Osteoblast (primary cell): ENCODE results near the gene ZCCHC18. TPM values are rescaled to one million over a fixed set of nuclear protein-coding genes. Genes with fewer than 3 reads are reported as not detected.
"Not testable (repeated sequence)": the region's sequence is repeated elsewhere in the genome, so short reads cannot be mapped to it uniquely, and the experiment has no call there.

Experiments
- DNase-seq: peaks from one replicate; pipeline ENCODE4 v3.0.0; 2011; ENCODE audit warnings: low spot score, mixed read lengths; ENCODE audit not compliant: insufficient read length; ENCODE audit errors: missing footprints
- H2AFZ ChIP-seq: 2 replicates; pipeline ENCODE4 v1.6.0; 2011; ENCODE audit warnings: mild to moderate bottlenecking, low read length
- H3K27ac ChIP-seq: 2 replicates; pipeline ENCODE4 v1.5.1; 2011; ENCODE audit warnings: mild to moderate bottlenecking, low read depth, low read length, moderate library complexity
- H3K27me3 ChIP-seq: 2 replicates; pipeline ENCODE4 v1.6.0; 2012; ENCODE audit warnings: mild to moderate bottlenecking, control low read depth, inconsistent platforms, low read length, moderate library complexity; ENCODE audit not compliant: insufficient read depth
- H3K36me3 ChIP-seq: 2 replicates; pipeline ENCODE4 v1.5.1; 2011; ENCODE audit warnings: mild to moderate bottlenecking, low read length, control low read depth, moderate library complexity; ENCODE audit not compliant: insufficient read depth
- H3K4me1 ChIP-seq: 2 replicates; pipeline ENCODE4 v1.5.1; 2011; ENCODE audit warnings: mild to moderate bottlenecking, low read length, control low read depth, moderate library complexity; ENCODE audit not compliant: insufficient read depth
- H3K4me2 ChIP-seq: 2 replicates; pipeline ENCODE4 v1.6.0; 2011; ENCODE audit warnings: mild to moderate bottlenecking, low read length; ENCODE audit not compliant: insufficient read depth
- H3K4me3 ChIP-seq: fragments of 200-600 bp; sonication (generic); 3 replicates; pipeline ENCODE4 v1.5.1; 2012; ENCODE audit warnings: mild to moderate bottlenecking, low read length, inconsistent platforms; ENCODE audit not compliant: insufficient read depth
- H3K79me2 ChIP-seq: 2 replicates; pipeline ENCODE4 v1.6.0; 2012; ENCODE audit warnings: mild to moderate bottlenecking, low read length, control low read depth, inconsistent platforms; ENCODE audit not compliant: insufficient read depth
- H3K9me3 ChIP-seq: 2 replicates; pipeline ENCODE4 v1.5.1; 2011; ENCODE audit warnings: low read depth, low read length, control low read depth
- H4K20me1 ChIP-seq: 2 replicates; pipeline ENCODE4 v1.6.0; 2012; ENCODE audit warnings: mild to moderate bottlenecking, low read length, control low read depth; ENCODE audit not compliant: insufficient read depth
- total RNA-seq: library from RNA; depleted of rRNA; stranded (reverse); fragments of >200 nt; gene quantifications from 2 replicates; pipeline ENCODE4 v1.2.3, GENCODE V29; 2012
- TF ChIP-seq, protein P1 (sequence below): IDR thresholded peaks from 2 replicates; pipeline ENCODE4 v1.5.1; 2011; ENCODE audit warnings: mild to moderate bottlenecking, low read depth, low read length, moderate library complexity; ENCODE audit errors: extremely low read depth

Gene ZCCHC18
- total RNA-seq, 1 donor: 1.1 TPM

DNA sequence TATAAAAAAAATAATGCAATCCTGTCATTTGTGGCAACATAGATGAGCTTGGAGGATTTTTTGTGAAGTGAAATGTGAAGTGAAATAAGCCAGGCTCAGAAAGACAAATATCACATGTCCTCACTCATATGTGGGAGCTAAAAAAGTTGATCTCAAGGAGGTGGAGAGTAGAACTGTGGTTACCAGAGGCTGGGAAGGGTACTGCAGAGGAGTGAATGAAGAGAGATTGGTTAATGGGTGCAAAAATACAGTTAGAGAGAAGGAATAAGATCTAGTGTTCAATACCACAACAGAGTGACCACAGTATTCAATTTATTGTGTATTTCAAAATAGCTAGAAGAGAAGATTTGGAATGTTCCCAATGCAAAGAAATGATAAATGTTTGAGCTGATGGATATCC lies 13.4 kb upstream of the ZCCHC18 start:
- H3K4me3 ChIP-seq: no peak overlapping the region
- no peaks in the 10 kb centered on the region for H3K79me2 ChIP-seq
- H3K9me3 ChIP-seq: no peaks in the 10 kb centered on the region
- DNase-seq: no peak
- H3K4me2 ChIP-seq: no peak overlapping the region
- TF ChIP-seq, protein P1, sequence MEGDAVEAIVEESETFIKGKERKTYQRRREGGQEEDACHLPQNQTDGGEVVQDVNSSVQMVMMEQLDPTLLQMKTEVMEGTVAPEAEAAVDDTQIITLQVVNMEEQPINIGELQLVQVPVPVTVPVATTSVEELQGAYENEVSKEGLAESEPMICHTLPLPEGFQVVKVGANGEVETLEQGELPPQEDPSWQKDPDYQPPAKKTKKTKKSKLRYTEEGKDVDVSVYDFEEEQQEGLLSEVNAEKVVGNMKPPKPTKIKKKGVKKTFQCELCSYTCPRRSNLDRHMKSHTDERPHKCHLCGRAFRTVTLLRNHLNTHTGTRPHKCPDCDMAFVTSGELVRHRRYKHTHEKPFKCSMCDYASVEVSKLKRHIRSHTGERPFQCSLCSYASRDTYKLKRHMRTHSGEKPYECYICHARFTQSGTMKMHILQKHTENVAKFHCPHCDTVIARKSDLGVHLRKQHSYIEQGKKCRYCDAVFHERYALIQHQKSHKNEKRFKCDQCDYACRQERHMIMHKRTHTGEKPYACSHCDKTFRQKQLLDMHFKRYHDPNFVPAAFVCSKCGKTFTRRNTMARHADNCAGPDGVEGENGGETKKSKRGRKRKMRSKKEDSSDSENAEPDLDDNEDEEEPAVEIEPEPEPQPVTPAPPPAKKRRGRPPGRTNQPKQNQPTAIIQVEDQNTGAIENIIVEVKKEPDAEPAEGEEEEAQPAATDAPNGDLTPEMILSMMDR: no peak
- peaks cover 10% of the 10 kb centered on the region for H3K27me3 ChIP-seq
- no peak overlapping the region for H2AFZ ChIP-seq
- no peaks in the 10 kb centered on the region for H3K36me3 ChIP-seq
- H4K20me1 ChIP-seq: no peaks in the 10 kb centered on the region
- no peaks in the 10 kb centered on the region for H3K4me1 ChIP-seq
- H3K27ac ChIP-seq: no peak overlapping the region

DNA sequence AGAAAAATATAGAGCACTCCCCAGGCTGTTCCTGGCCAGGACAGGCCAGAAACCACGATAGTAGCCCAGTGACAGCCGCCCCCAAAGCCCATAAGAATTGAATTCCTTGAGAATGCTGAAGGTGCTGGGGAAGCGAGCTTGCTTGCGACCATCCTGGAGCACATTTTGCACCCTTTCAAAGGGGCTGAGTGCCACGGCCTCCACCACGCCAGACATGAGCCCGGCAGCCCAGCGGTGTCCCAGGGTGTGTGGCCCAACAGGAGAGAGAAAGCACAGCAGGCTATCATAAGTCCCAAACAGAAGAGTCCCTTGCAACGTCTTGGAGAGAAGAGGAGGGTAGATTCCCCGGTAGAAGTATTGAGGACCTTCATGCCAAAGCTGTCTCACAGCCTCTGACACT lies 7.6 kb upstream of the ZCCHC18 start:
- Histone ChIP-seq H2AFZ (no peak overlapping the region), H3K4me2 (no peak overlapping the region), H3K36me3 (no peaks in the 10 kb centered on the region), H3K27ac (no peak overlapping the region), H3K27me3 (peaks cover 28% of the 10 kb centered on the region), H3K4me3 (no peak overlapping the region), H3K79me2 (no peaks in the 10 kb centered on the region), H3K4me1 (no peaks in the 10 kb centered on the region), H3K9me3 (no peaks in the 10 kb centered on the region), H4K20me1 (no peaks in the 10 kb centered on the region)
- no peak for DNase-seq
- TF ChIP-seq, protein P1: no peak

DNA sequence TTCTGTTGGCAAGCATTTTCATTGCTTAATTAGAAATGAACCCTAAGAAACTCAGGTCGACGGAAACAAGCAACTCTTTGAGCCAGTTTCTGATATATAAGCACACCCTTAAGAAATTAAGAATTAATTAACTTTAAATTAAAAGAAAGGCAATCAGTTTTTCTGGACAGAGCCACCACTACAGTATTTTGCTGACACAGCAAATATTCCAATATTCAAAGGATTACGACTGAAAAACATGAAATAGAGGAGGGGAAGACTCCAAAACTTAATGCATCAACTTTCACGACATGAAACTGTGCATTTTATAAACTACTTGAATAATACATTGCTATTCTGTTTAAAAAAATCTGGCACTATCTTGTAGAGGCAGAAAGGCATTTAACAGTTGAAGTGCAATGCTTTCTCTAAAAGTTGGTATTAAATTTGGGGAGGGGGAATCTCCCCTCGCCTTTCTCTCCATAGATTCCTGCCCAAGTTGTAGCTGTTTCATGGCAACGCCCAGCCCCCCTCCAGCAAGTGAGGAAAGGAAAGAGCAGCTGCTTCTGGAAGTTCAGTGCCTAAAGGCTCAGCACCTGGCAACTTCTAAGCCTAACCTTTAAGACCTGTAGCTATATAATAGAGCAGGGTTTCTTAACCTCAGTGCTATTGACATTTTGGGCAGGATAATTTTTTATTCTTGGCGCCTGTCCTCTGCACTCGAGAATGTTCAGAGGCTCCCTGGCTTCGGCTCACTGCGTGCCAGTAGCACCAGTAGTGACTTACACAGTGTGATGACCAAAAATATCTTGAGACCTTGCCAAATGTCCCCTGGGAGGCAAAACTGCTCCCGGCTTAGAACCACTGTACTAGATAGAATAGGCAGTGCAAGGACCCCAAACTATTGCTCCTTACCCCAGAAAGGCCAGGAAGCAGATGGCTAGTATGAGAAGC lies 6.7 kb upstream of the ZCCHC18 start:
- Histone ChIP-seq H2AFZ (no peak overlapping the region), H4K20me1 (no peaks in the 10 kb centered on the region), H3K4me1 (no peaks in the 10 kb centered on the region), H3K4me3 (no peak overlapping the region), H3K27ac (no peak overlapping the region), H3K27me3 (peaks cover 35% of the 10 kb centered on the region), H3K36me3 (no peaks in the 10 kb centered on the region), H3K9me3 (no peaks in the 10 kb centered on the region), H3K79me2 (no peaks in the 10 kb centered on the region), H3K4me2 (no peak overlapping the region)
- peak; percentile 30 for DNase-seq
- TF ChIP-seq, protein P1: no peak

DNA sequence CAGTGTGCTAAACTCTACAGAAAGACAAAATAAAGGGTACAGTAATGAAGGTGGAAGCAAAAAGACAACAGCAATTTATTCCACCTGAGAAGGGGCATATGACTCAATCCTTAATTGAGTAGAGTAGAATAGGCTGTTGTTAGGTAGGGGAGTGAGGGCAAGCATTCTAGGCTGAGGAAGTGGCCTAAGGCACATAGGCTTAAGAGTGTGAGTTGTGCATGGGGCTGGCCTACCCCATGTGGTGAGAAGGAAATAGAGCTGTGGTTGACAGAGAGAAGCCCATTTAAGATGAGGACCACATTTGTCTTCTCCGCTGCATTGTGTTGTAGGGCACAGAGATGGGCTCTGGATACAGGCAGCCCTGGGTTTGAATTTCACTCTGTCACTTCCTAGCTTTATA lies 3.4 kb upstream of the ZCCHC18 start:
- Histone ChIP-seq H3K27ac (no peak overlapping the region), H3K4me3 (no peak overlapping the region), H3K9me3 (no peaks in the 10 kb centered on the region), H3K27me3 (peaks cover 41% of the 10 kb centered on the region), H3K4me1 (no peaks in the 10 kb centered on the region), H3K36me3 (no peaks in the 10 kb centered on the region), H3K79me2 (no peaks in the 10 kb centered on the region), H2AFZ (no peak overlapping the region), H4K20me1 (no peaks in the 10 kb centered on the region), H3K4me2 (no peak overlapping the region)
- DNase-seq: no peak
- TF ChIP-seq, protein P1: no peak

- DNase-seq, H3K27ac ChIP-seq, H3K4me1 ChIP-seq, H3K79me2 ChIP-seq, H3K36me3 ChIP-seq, H4K20me1 ChIP-seq, H3K4me3 ChIP-seq, H3K9me3 ChIP-seq, H2AFZ ChIP-seq, H3K4me2 ChIP-seq: not testable (repeated sequence)
- H3K27me3 ChIP-seq: peaks cover 50% of the 10 kb centered on the region
Observed at GRCh38 chrX:104110491-104111240, 1.7 kb upstream of the ZCCHC18 start.
